Measurements from ENCODE around the gene PABPC1L. TPM values are rescaled to one million over a fixed set of nuclear protein-coding genes. Genes with fewer than 3 reads are reported as not detected.

Gene PABPC1L
- polyA plus RNA-seq, 1 donor (not counting 4 experiments of a cell fraction or from before 2014, with no cell fraction given) = 31.4 TPM

GRCh38 chr20:44894959-44895358 lies 14.9 kb upstream of the PABPC1L start:
- no peak overlapping the region for H3K4me3 ChIP-seq (ENCODE audit: control insufficient read depth in 2 of 3, extremely low read depth in 1 of 3, insufficient read depth in 2 of 3, low read depth in 1 of 3, low read length in 3 of 3)
- no peak for TF ChIP-seq CTCF (optimal IDR thresholded peaks at IDR 0.05 in 1 of 3, IDR thresholded peaks at IDR 0.05 in 1 of 3, conservative IDR thresholded peaks at IDR 0.05 in 1 of 3; ENCODE audit: extremely low read depth in 1 of 3, insufficient read depth in 2 of 3, low read length in 3 of 3)
- no peak for TF ChIP-seq EZH2 (IDR thresholded peaks at IDR 0.05; ENCODE audit: low read length)
- no peak overlapping the region for H3K4me2 ChIP-seq (ENCODE audit: control insufficient read depth, extremely low read depth, insufficient read depth, low read depth, low read length)
- peaks cover 98% of the 10 kb centered on the region for H3K79me2 ChIP-seq (ENCODE audit: control insufficient read depth, insufficient read depth, low read length)
- dilution Hi-C loops (cut with MboI; ENCODE audit: extremely low pct_ligation_motif_present, low sequenced_read_pairs) = no loop called here
- no peak overlapping the region for H2AFZ ChIP-seq (ENCODE audit: control insufficient read depth, low read length)
- H3K4me1 ChIP-seq (ENCODE audit: control insufficient read depth, extremely low read depth, insufficient read depth, low read length) = peaks cover 6% of the 10 kb centered on the region
- H3K36me3 ChIP-seq (ENCODE audit: control insufficient read depth in 2 of 2, extremely low read depth in 1 of 2, insufficient read depth in 2 of 2, low read length in 2 of 2) = peaks cover 9 to 16% of the 10 kb centered on the region in 2 experiments
- FAIRE-seq = no peak
- no peak overlapping the region for H3K9ac ChIP-seq (ENCODE audit: control insufficient read depth, extremely low read depth, insufficient read depth, low read length)
- no peaks in the 10 kb centered on the region for H3K9me3 ChIP-seq (ENCODE audit: control insufficient read depth, low read depth, low read length)
- H4K20me1 ChIP-seq (ENCODE audit: control insufficient read depth, extremely low read depth, insufficient read depth, low read length) = peaks cover 51% of the 10 kb centered on the region
- H3K27ac ChIP-seq (ENCODE audit: control insufficient read depth, insufficient read depth, low read length) = no peak overlapping the region
- H3K27me3 ChIP-seq (ENCODE audit: control insufficient read depth, extremely low read depth, insufficient read depth, low read length) = no peaks in the 10 kb centered on the region
- no peak for DNase-seq (ENCODE audit: low read depth, low spot score)
- H3K9me1 ChIP-seq (ENCODE audit: control insufficient read depth, extremely low read depth, insufficient read depth, low read length) = peaks cover 9% of the 10 kb centered on the region

GRCh38 chr20:44896583-44896982 lies 13.3 kb upstream of the PABPC1L start:
- Histone ChIP-seq H2AFZ (ENCODE audit: control insufficient read depth, low read length) (no peak overlapping the region), H3K9me3 (ENCODE audit: control insufficient read depth, low read depth, low read length) (no peaks in the 10 kb centered on the region), H3K9ac (ENCODE audit: control insufficient read depth, extremely low read depth, insufficient read depth, low read length) (no peak overlapping the region), H3K4me2 (ENCODE audit: control insufficient read depth, extremely low read depth, insufficient read depth, low read depth, low read length) (no peak overlapping the region), H3K4me3 (ENCODE audit: control insufficient read depth in 2 of 3, extremely low read depth in 1 of 3, insufficient read depth in 2 of 3, low read depth in 1 of 3, low read length in 3 of 3) (no peak overlapping the region), H3K27ac (ENCODE audit: control insufficient read depth, insufficient read depth, low read length) (no peak overlapping the region), H3K4me1 (ENCODE audit: control insufficient read depth, extremely low read depth, insufficient read depth, low read length) (peaks cover 6% of the 10 kb centered on the region), H3K9me1 (ENCODE audit: control insufficient read depth, extremely low read depth, insufficient read depth, low read length) (peaks cover 5% of the 10 kb centered on the region), H3K36me3 (ENCODE audit: control insufficient read depth in 2 of 2, extremely low read depth in 1 of 2, insufficient read depth in 2 of 2, low read length in 2 of 2) (peaks cover 15 to 19% of the 10 kb centered on the region in 2 experiments), H3K79me2 (ENCODE audit: control insufficient read depth, insufficient read depth, low read length) (peaks cover 100% of the 10 kb centered on the region), H4K20me1 (ENCODE audit: control insufficient read depth, extremely low read depth, insufficient read depth, low read length) (peaks cover 57% of the 10 kb centered on the region), H3K27me3 (ENCODE audit: control insufficient read depth, extremely low read depth, insufficient read depth, low read length) (no peaks in the 10 kb centered on the region)
- TF ChIP-seq CTCF (optimal IDR thresholded peaks at IDR 0.05 in 1 of 3, IDR thresholded peaks at IDR 0.05 in 1 of 3, conservative IDR thresholded peaks at IDR 0.05 in 1 of 3; ENCODE audit: extremely low read depth in 1 of 3, insufficient read depth in 2 of 3, low read length in 3 of 3) (no peak), EZH2 (IDR thresholded peaks at IDR 0.05; ENCODE audit: low read length) (no peak)
- DNase-seq (ENCODE audit: low read depth, low spot score) (no peak), FAIRE-seq (no peak)
- dilution Hi-C loops (cut with MboI; ENCODE audit: extremely low pct_ligation_motif_present, low sequenced_read_pairs) = no loop called here

All from keratinocyte (primary cell).